ENCODE results near the gene OPRL1. TPM values are rescaled to one million over a fixed set of nuclear protein-coding genes. Genes with fewer than 3 reads are reported as not detected.
A peak's percentile ranks its signal among the peaks of the same experiment; 100 is the strongest.

OPRL1 gene
- total RNA-seq, 2 donors from 2014 or later: 0.48 to 0.56 TPM

- no peak overlapping the region for H3K27ac Mint-ChIP-seq
- H3K9me3 Mint-ChIP-seq: no peaks in the 10 kb centered on the region
- peak; percentile 64 for ATAC-seq (replicated peaks)
These were observed 41.2 kb upstream of the OPRL1 start for GRCh38 chr20:64038565-64039292.

DNA sequence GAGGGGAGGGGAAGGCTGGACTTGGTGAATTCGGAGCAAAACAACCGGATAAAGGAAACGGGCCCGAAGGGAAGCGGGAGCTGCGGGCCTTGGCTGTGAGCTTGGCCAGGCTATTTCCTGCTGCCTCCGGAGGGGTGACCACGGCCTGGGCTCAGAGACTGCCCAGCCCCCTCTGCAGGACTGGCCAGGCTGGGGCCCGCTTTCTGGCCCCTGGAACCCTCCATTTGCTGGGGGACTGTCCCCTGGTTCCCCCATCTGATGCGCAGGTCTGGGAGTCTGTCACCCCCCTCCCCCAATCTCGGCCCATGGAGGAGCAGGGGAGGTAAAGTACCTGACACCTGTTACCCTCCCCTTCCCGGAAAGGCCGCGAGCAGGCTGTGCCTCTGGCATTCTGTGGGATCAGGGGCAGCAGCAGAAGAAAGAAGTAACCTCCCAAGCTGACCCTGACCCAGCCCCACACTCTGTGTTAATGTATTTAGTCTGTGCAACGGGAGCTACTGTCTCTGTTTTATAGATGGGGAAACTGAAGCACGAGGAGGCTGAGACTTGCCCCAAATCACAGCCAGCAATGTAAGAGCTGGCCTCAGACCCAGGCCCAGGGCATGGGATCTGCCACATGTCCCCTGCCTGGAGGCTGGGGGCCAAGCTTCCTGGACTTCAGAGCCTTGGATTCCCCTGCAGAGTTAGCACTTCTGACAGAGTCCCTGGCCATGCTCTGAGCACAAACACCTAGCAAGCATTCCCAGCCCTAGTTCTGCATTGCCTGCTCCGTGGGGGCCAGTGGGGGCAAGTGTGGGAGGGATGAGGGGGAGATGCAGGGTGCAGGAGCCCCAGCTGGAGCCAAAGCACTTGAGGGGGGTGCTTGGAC, 40.4 kb upstream of the OPRL1 start:
- no peaks in the 10 kb centered on the region for H3K9me3 Mint-ChIP-seq
- peaks cover 17% of the 10 kb centered on the region for H3K4me1 Mint-ChIP-seq
- no peak overlapping the region for H3K27ac Mint-ChIP-seq
- H3K36me3 Mint-ChIP-seq (ENCODE audit: low read depth): peaks cover 6% of the 10 kb centered on the region
- H3K4me3 Mint-ChIP-seq: peak overlapping the region; percentile 78
- no peak for ATAC-seq (replicated peaks)
- H3K27me3 Mint-ChIP-seq: no peaks in the 10 kb centered on the region

More at GRCh38 chr20:64038565-64039292, 41.2 kb upstream of the OPRL1 start:
- peaks cover 25% of the 10 kb centered on the region for H3K4me1 Mint-ChIP-seq
- peak overlapping the region; percentile 78 for H3K4me3 Mint-ChIP-seq
- H3K27me3 Mint-ChIP-seq: no peaks in the 10 kb centered on the region
- H3K36me3 Mint-ChIP-seq (ENCODE audit: low read depth): peaks cover 14% of the 10 kb centered on the region

- Mint-ChIP-seq H3K4me3 (peak overlapping the region; percentile 78), H3K27me3 (no peaks in the 10 kb centered on the region), H3K36me3 (ENCODE audit: low read depth) (no peaks in the 10 kb centered on the region), H3K4me1 (peaks cover 9% of the 10 kb centered on the region), H3K9me3 (no peaks in the 10 kb centered on the region), H3K27ac (no peak overlapping the region)
- no peak for ATAC-seq (replicated peaks)
These were observed 39.4 kb upstream of the OPRL1 start for GRCh38 chr20:64040231-64041039.

DNA sequence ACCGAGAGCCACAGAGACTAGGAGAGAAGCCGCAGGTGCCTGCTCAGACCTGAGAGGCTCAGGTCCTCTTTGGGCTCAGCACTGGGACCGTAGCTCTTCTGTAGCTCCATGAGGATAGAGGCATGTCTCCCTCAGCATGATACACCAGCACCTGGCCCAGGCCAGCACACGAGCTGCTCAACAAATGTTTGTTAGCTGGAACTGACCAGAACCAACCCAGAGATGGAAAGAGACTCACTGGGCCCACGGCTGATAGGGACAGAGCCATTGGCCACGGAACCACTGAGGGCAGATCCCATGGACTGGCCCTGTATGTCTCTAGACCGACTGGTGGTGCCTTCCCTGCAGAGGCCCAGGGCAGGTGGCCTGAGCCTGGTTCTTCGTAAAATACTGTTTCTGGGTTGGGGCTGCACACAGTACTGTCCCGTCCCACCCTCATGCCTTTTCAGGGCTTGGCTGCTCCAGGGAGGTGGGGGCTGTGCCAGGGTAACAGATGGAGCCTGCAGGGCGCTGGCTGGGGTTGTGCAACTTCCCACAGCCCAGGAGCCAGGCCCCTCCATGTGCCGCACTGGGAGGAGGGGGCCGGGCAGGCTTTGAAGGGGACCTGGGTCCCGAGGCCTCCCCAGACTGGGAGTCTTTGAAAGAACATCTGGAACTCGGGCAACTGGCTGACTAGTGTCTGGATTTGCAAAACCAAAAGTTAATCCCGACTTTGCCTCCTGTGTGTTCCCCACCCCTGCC, 38.7 kb upstream of the OPRL1 start:
- Mint-ChIP-seq H3K27ac (no peak overlapping the region), H3K27me3 (peaks cover 3% of the 10 kb centered on the region), H3K9me3 (no peaks in the 10 kb centered on the region), H3K36me3 (ENCODE audit: low read depth) (no peaks in the 10 kb centered on the region), H3K4me3 (peak overlapping the region; percentile 69), H3K4me1 (peaks cover 7% of the 10 kb centered on the region)
- no peak for ATAC-seq (replicated peaks)

DNA sequence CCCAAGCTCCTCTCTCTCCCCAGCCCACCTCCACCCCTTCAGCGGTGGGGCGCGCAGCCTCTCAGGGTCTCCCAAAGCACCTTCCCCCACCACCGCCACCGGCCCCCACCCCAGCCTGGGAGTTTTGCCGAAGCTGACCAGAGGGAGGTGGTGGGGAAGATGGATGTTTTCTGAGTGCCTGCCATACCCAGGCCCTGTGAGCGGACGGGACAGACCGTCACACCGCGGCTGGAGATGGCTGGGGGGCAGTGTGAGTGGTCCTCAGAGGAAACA, 38.2 kb upstream of the OPRL1 start:
- Mint-ChIP-seq H3K4me1 (peaks cover 7% of the 10 kb centered on the region), H3K36me3 (ENCODE audit: low read depth) (no peaks in the 10 kb centered on the region), H3K27ac (no peak overlapping the region), H3K27me3 (peaks cover 8% of the 10 kb centered on the region), H3K9me3 (no peaks in the 10 kb centered on the region), H3K4me3 (peak overlapping the region; percentile 69)
- no peak for ATAC-seq (replicated peaks)

DNA sequence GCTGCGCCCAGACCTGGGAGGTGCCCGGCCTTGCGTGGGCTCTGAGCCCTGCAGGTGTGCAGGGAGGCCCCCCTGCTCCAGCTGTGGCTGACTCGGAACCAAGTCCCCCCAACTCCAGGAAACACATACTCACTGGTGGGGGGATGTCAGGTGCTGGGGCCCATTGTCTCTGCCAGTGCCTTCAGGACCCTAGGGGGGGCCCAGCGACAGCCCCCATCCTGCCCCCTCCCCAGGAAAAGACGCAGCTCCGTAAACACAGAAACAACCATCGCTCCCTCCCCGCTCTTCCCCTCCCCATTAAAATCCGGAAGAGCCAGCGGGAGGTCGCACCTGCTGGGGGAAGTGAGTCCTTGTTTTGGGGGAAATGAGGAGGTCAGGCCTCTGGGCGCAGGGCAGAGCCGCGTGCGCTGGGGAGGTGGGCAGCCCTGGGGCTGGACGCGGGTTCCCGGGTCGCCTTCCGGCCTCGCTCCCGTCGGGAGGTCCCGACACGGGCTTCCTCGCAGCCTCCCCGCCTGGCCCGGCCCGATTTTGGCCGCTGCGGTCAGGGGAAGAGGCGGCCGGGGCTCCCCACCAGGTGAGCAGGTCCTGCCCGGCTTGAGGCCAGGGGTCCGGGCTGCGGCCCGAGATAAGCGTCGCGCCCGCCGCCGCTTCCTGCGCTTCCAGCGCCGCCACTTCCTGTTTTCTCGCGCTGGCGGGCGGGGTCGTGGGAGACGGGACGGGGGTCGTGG, 37.7 kb upstream of the OPRL1 start:
- no peak overlapping the region for H3K27ac Mint-ChIP-seq
- no peak for ATAC-seq (replicated peaks)

DNA sequence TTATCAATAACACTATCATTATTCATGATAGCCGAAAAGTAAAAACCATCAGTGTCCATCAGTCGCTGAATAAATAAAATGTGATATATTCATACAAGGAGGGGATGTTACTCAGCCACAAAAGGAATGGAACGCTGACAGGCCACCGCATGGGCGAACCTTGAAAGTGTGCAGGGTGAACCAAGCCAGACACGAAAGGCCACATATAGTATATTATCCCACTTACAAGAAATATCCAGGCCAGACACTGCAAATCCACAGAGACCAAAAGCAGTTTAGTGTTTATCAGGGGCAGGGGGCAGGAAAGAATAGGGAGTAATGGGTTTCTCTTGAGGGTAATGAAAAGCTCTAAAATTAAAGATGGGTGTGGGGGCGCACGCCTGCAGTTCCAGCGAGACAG, 36.1 kb upstream of the OPRL1 start:
- H3K9me3 Mint-ChIP-seq: no peaks in the 10 kb centered on the region
- no peak for ATAC-seq (replicated peaks)
- peaks cover 7% of the 10 kb centered on the region for H3K4me1 Mint-ChIP-seq
- H3K36me3 Mint-ChIP-seq (ENCODE audit: low read depth): no peaks in the 10 kb centered on the region
- peaks cover 19% of the 10 kb centered on the region for H3K27me3 Mint-ChIP-seq
- H3K27ac Mint-ChIP-seq: peak overlapping the region; percentile 56
- H3K4me3 Mint-ChIP-seq: peak overlapping the region; percentile 50

More for the DNA sequence above, 37.7 kb upstream of the OPRL1 start:
- H3K9me3 Mint-ChIP-seq: no peaks in the 10 kb centered on the region
- peak overlapping the region; percentile 69 for H3K4me3 Mint-ChIP-seq
- peaks cover 13% of the 10 kb centered on the region for H3K27me3 Mint-ChIP-seq
- no peaks in the 10 kb centered on the region for H3K36me3 Mint-ChIP-seq (ENCODE audit: low read depth)
- peaks cover 7% of the 10 kb centered on the region for H3K4me1 Mint-ChIP-seq

DNA sequence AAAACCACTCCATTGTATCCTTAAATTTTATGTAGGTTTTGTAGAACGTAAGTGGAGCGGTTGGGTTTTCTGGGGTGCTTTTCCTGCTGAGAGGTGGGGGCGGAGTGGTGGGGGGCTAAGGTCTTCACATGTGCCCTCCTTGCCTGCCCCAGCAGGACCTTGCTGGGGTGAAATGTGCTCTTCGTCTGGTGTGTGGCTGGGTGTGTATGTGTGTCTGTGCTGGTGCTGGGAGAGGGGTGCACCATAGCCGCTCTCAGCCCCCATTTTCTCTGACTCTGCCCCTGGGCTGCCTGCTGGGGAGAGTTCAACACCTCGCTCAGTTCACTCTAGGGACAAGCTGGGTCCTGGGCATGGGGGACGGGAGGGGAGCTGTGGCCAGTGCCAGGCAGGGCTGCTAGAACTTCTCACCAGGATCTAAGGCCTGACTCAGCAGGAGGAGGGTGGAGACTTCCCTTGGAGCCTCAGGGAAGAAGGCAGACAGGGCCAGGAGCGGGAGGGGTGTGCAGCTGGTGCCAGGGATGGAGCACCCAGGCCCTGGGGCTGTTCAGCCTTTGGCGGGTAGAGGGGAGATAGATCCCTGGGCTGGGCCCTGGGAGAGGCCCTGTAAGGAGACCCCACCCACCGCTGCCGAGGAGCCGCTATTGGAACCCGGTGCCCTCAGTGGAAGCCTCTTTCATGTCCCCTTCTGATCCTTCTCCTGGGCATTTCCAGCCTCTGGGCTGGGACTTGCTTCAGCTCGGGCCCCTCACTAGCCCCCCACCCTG, 35.2 kb upstream of the OPRL1 start:
- H3K27ac Mint-ChIP-seq: no peak overlapping the region
- H3K4me3 Mint-ChIP-seq: no peak overlapping the region
- H3K9me3 Mint-ChIP-seq: no peaks in the 10 kb centered on the region
- peaks cover 19% of the 10 kb centered on the region for H3K27me3 Mint-ChIP-seq
- peaks cover 4% of the 10 kb centered on the region for H3K4me1 Mint-ChIP-seq
- no peak for ATAC-seq (replicated peaks)
- H3K36me3 Mint-ChIP-seq (ENCODE audit: low read depth): no peaks in the 10 kb centered on the region

DNA sequence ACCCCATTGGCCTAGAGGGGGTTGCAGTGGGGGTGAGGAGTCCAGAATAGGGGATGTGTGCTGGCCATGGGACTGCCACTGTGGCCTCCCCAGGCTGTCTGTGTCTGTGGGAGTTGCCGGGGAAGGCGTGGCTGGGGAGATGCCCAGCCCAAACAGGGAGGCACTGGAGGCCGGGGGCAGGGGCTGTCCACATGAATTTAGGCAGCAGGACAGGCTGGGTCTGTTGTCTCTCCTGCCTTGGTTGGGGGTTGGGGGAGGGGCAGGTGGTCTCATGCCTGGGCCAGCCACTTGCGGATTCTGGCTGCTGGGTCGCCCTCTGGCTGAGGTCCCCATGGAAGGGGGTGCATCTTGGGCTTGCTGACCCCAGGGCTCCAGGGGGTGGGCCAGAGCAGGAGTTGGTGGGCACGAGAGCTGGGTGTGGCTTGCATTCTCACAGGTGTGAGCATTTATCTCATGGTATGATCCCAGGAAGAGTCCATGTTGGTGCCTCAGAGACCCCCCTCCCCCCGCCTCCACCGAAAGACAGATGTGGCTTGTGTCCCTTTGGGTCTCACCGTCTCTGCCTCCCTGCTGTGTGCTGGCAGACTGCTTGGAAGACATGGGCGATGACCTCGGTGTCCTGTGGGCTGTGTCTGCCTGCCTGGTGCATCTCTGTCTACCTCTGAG, 34.4 kb upstream of the OPRL1 start:
- no peak overlapping the region for H3K27ac Mint-ChIP-seq
- H3K27me3 Mint-ChIP-seq: peaks cover 19% of the 10 kb centered on the region
- no peaks in the 10 kb centered on the region for H3K36me3 Mint-ChIP-seq (ENCODE audit: low read depth)
- H3K4me1 Mint-ChIP-seq: no peaks in the 10 kb centered on the region
- ATAC-seq (replicated peaks): no peak
- H3K9me3 Mint-ChIP-seq: no peaks in the 10 kb centered on the region
- no peak overlapping the region for H3K4me3 Mint-ChIP-seq

DNA sequence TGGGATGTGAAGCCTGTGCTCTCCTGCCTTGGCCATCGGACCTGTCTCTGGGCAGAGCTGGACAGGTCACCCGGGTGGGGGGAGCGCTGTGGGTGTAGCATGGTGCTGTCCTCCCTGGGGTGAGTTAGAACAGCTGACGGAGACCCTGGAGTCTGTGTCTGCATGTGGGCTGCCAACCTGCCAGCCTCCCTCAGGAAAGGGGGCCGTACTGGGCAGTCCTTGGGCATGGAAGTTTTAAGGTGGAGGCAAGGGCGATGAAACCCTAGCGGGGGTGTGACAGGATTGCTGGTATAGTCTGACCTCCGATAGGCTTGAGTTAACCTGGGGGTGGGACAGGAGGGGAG, 32.9 kb upstream of the OPRL1 start:
- Mint-ChIP-seq H3K36me3 (ENCODE audit: low read depth) (no peaks in the 10 kb centered on the region), H3K27ac (no peak overlapping the region), H3K4me1 (no peaks in the 10 kb centered on the region), H3K9me3 (no peaks in the 10 kb centered on the region), H3K4me3 (no peak overlapping the region), H3K27me3 (peaks cover 22% of the 10 kb centered on the region)
- ATAC-seq (replicated peaks): no peak

DNA sequence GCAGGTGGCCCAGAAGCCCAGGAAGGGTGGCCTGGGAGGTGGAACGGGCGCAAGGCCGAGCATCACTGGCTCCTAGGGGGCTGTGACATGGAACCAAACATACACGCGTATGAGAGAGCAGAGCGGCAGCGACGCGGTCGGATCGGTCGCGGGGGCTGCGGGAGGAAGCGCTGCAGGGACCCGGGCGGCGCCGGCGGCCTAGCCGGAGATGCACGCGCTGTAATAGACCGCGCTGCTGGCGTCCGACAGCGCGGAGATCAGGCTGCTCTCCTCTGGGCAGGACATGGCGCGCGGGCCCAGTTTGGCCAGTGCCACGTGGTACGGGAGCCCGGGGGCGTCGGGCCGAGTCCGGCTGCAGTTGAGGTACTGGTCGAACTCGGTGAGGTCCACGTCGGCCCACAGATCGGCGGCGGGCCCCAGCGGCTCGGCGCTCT, 31.9 kb upstream of the OPRL1 start:
- ATAC-seq (replicated peaks): no peak
- Mint-ChIP-seq H3K27me3 (peaks cover 22% of the 10 kb centered on the region), H3K27ac (no peak overlapping the region), H3K4me3 (no peak overlapping the region), H3K36me3 (ENCODE audit: low read depth) (no peaks in the 10 kb centered on the region), H3K9me3 (no peaks in the 10 kb centered on the region), H3K4me1 (no peaks in the 10 kb centered on the region)

DNA sequence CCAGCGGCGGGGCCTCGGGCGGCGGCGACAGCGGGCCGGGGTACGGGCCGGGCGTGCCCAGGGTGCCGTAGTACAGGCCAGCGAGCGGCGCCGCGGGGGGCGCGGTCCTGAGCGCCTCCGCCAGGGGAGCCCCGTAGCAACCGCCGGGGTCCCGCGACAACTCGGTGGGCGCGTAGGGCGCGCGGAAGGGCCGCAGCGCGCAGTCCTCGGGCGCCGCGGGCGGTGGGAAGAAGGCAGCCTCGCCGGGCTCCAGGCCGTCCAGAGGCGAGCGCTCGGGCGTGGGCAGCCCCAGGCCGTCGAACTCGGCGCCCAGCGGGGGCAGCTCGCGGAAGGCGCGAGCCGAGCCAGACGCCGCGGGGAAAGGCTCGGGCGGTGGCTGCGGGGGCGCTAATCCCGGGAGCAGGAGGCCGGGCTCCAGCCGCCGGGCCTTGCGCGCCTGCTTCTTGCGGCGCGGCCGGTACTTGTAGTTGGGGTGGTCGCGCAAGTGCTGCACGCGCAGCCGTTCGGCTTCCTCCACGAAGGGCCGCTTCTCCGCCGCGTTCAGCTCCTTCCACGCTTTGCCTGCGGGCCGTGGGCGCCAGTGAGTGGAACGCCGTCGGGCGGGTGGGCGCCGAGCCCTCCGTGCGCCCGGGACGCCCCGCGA, 31.4 kb upstream of the OPRL1 start:
- no peaks in the 10 kb centered on the region for H3K36me3 Mint-ChIP-seq (ENCODE audit: low read depth)
- no peak overlapping the region for H3K4me3 Mint-ChIP-seq
- no peaks in the 10 kb centered on the region for H3K9me3 Mint-ChIP-seq
- H3K4me1 Mint-ChIP-seq: peaks cover 3% of the 10 kb centered on the region
- peaks cover 28% of the 10 kb centered on the region for H3K27me3 Mint-ChIP-seq
- ATAC-seq (replicated peaks): no peak
- H3K27ac Mint-ChIP-seq: no peak overlapping the region
